Chondrocyte (in vitro differentiated cells): ENCODE data around the gene BCAN. TPM values are rescaled to one million over a fixed set of nuclear protein-coding genes. Genes with fewer than 3 reads are reported as not detected.

Experiments
- DNase-seq: peaks from one replicate; pipeline ENCODE4 v3.0.0; 2021; ENCODE audit warnings: mixed read lengths, low spot score
- H3K27ac Mint-ChIP-seq: one replicate; pipeline ENCODE4 v1.8.0; 2021; ENCODE audit warnings: mild to moderate bottlenecking, moderate library complexity, mixed read lengths; ENCODE audit not compliant: unreplicated experiment
- H3K27me3 Mint-ChIP-seq: 2 replicates; pipeline ENCODE4 v1.8.0; 2021; ENCODE audit warnings: low read depth, mixed read lengths
- H3K36me3 Mint-ChIP-seq: 2 replicates; pipeline ENCODE4 v1.8.0; 2021; ENCODE audit warnings: low read depth, mixed read lengths
- H3K4me1 Mint-ChIP-seq: 2 replicates; pipeline ENCODE4 v1.8.0; 2021; ENCODE audit warnings: low read depth, mild to moderate bottlenecking, mixed read lengths
- H3K4me3 Mint-ChIP-seq: one replicate; pipeline ENCODE4 v1.8.0; 2021; ENCODE audit warnings: mild to moderate bottlenecking, moderate library complexity, mixed read lengths; ENCODE audit not compliant: unreplicated experiment
- H3K9me3 Mint-ChIP-seq: 2 replicates; pipeline ENCODE4 v1.8.0; 2021; ENCODE audit warnings: low read depth, mixed read lengths
- total RNA-seq: library from RNA; stranded (reverse); gene quantifications from 3 replicates; pipeline ENCODE4 v1.2.1, GENCODE V29; 2021
- TF ChIP-seq, protein P1 (sequence below): fragments of 200-600 bp; sonication (generic); IDR thresholded peaks from 2 replicates; pipeline ENCODE4 v1.5.0; 2021; ENCODE audit warnings: antibody characterized with exemption, mild to moderate bottlenecking, moderate library complexity

The BCAN gene
- total RNA-seq, 1 donor from 2014 or later, result not detected

DNA sequence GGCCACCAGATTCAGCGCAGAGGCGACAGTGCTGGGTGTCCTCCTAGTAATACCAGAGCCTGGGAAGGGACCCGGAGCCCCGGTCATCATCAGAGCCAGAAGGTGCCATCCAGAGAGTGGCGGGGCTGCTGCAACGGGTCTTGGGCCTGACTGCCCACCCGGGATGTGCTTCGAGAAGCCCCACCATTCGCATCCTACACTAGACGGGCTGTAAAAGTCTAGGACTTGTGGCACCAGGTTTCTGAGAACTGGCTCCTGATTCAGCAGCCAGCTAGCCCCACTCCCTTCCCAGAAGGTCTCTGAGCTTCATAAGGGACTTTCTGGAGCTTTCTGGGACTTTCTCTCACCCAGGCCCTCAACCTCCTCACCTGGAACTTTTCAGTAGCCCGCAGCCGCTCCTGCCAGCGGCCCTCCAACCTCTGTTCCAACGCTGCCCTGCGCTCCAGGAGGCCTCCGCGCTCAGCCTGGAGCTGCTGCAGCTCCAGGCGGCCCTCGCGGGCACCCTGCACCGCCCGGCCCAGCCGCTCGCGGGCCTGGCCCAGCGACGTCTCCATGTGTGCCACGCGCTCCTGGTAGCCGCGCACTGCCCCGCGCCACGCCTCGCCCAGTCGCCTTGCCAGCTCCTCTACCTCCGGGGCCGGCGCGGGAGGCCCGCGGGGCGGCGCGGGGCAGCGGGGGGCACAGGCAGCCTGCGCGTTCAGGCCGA lies 34.4 kb downstream of the BCAN start:
- peaks cover 6% of the 10 kb centered on the region for H3K36me3 Mint-ChIP-seq
- DNase-seq, result no peak
- H3K27ac Mint-ChIP-seq, result no peak overlapping the region
- TF ChIP-seq, protein P1, sequence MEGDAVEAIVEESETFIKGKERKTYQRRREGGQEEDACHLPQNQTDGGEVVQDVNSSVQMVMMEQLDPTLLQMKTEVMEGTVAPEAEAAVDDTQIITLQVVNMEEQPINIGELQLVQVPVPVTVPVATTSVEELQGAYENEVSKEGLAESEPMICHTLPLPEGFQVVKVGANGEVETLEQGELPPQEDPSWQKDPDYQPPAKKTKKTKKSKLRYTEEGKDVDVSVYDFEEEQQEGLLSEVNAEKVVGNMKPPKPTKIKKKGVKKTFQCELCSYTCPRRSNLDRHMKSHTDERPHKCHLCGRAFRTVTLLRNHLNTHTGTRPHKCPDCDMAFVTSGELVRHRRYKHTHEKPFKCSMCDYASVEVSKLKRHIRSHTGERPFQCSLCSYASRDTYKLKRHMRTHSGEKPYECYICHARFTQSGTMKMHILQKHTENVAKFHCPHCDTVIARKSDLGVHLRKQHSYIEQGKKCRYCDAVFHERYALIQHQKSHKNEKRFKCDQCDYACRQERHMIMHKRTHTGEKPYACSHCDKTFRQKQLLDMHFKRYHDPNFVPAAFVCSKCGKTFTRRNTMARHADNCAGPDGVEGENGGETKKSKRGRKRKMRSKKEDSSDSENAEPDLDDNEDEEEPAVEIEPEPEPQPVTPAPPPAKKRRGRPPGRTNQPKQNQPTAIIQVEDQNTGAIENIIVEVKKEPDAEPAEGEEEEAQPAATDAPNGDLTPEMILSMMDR, result no peak
- H3K27me3 Mint-ChIP-seq, result peaks cover 23% of the 10 kb centered on the region
- no peaks in the 10 kb centered on the region for H3K9me3 Mint-ChIP-seq
- peaks cover 25% of the 10 kb centered on the region for H3K4me1 Mint-ChIP-seq
- no peak overlapping the region for H3K4me3 Mint-ChIP-seq

GRCh38 chr1:156676820-156677615 lies 35.1 kb downstream of the BCAN start, which contains the start of gene NES:
TSS of gene NES (minus strand) at chr1:156677407. CDS start at chr1:156677264, 143 bp downstream.
- TF ChIP-seq, protein P1, result no peak
- DNase-seq, result no peak
- H3K36me3 Mint-ChIP-seq, result peaks cover 6% of the 10 kb centered on the region
- peak within 1 kb of the TSS; percentile 62 for H3K27ac Mint-ChIP-seq
- peaks cover 27% of the 10 kb centered on the region for H3K27me3 Mint-ChIP-seq
- H3K4me3 Mint-ChIP-seq, result peak within 1 kb of the TSS; percentile 64
- no peaks in the 10 kb centered on the region for H3K9me3 Mint-ChIP-seq
- peaks cover 25% of the 10 kb centered on the region for H3K4me1 Mint-ChIP-seq

GRCh38 chr1:156677616-156678596 lies 36.0 kb downstream of the BCAN start:
- H3K27me3 Mint-ChIP-seq, result peaks cover 23% of the 10 kb centered on the region
- DNase-seq, result no peak
- TF ChIP-seq, protein P1, result peak; percentile 93
- H3K9me3 Mint-ChIP-seq, result no peaks in the 10 kb centered on the region
- H3K36me3 Mint-ChIP-seq, result peaks cover 2% of the 10 kb centered on the region
- H3K27ac Mint-ChIP-seq, result peak overlapping the region; percentile 62
- H3K4me1 Mint-ChIP-seq, result peaks cover 25% of the 10 kb centered on the region
- peak overlapping the region; percentile 64 for H3K4me3 Mint-ChIP-seq

GRCh38 chr1:156680056-156680455 lies 38.1 kb downstream of the BCAN start:
- H3K4me1 Mint-ChIP-seq, result peaks cover 25% of the 10 kb centered on the region
- TF ChIP-seq, protein P1, result no peak
- H3K27me3 Mint-ChIP-seq, result peaks cover 33% of the 10 kb centered on the region
- no peaks in the 10 kb centered on the region for H3K36me3 Mint-ChIP-seq
- H3K4me3 Mint-ChIP-seq, result no peak overlapping the region
- no peak for DNase-seq
- no peak overlapping the region for H3K27ac Mint-ChIP-seq
- H3K9me3 Mint-ChIP-seq, result no peaks in the 10 kb centered on the region
